Heart left ventricle (tissue), 13 donors: ENCODE data around the gene NDUFS4.

Experiments used
- CTCF ChIP-seq, 12 donors: fragments of 200-600 bp; sonication (generic) in 4 of 12; IDR thresholded peaks; one replicate each; pipeline versions ENCODE4 v1.5.0 to v1.8.0; 2018 to 2022; ENCODE audit warnings: antibody characterized with exemption in 12 of 12, mild to moderate bottlenecking in 5 of 12
- POLR2A ChIP-seq, 2 donors: fragments of 450-650 bp; IDR thresholded peaks; one replicate each; pipeline ENCODE4 v1.6.1; 2017; ENCODE audit warnings: antibody characterized with exemption in 2 of 2, mild to moderate bottlenecking in 2 of 2, moderate library complexity in 2 of 2
- donor health status: ischemic (EF 13 %, LVEDD 7.1; RV severe dilation, severe dysfunction).
- donor health status: DM: no; HTN: yes; CAD: no.
- donor health status: DM: no; HTN: no; CAD: no.
- donor health status: ischemic (EF 25% LVEDD 6.9; RV normal size, moderate dysfunction).
- donor health status: ischemic (EF 25% LVEDD 5.7; RV mildly dilated, moderate dysfunction).
- donor health status: ischemic (EF 35%, LVEDD 5.7; RV mildly dilated, moderate dysfunction).
- donor health status: nonischemic (EF 11% LVEDD 7.7; RV severe dilation, severe dysfunction).
- donor health status: DM: yes; HTN: yes; CAD: no.
- donor health status: PGD.
- donor health status: ischemic (EF 29% LVEDD 5.4; RV normal size, mild dysfunction).
- donor health status: nonischemic (EF 23%, LVEDD 6.1; RV moderate dilation, normal function).

- no peak for TF ChIP-seq POLR2A (IDR thresholded peaks at IDR 0.05)
- TF ChIP-seq CTCF (IDR thresholded peaks at IDR 0.05): no peak
Observed at GRCh38 chr5:53575101-53575500, 14.7 kb downstream of the NDUFS4 start.
